OCI-LY1 (cell line): ENCODE results near the gene TCL1A.
A peak's percentile ranks its signal among the peaks of the same experiment; 100 is the strongest.

ENCODE experiments used
- H2AFZ ChIP-seq: fragments of 200-600 bp; sonication (generic), shearing (Covaris generic); 2 replicates; pipeline ENCODE4 v1.6.0; 2014; ENCODE audit warnings: antibody characterized with exemption, mild to moderate bottlenecking, low read length
- H3F3A ChIP-seq: fragments of 200-600 bp; sonication (generic), shearing (Covaris generic); 2 replicates; pipeline ENCODE4 v1.6.0; 2014; ENCODE audit warnings: mild to moderate bottlenecking, antibody characterized with exemption, low read length, moderate library complexity; ENCODE audit not compliant: insufficient read depth
- H3K27ac ChIP-seq: fragments of 200-600 bp; sonication (generic); 2 replicates; pipeline ENCODE4 v1.5.1; 2014; ENCODE audit warnings: low read length, mixed run types, mild to moderate bottlenecking, low read depth; ENCODE audit not compliant: poor library complexity, severe bottlenecking
- H3K27me3 ChIP-seq: fragments of 200-600 bp; sonication (generic); 2 replicates; pipeline ENCODE4 v1.6.0; 2014; ENCODE audit warnings: antibody characterized with exemption, mild to moderate bottlenecking, low read length, moderate library complexity; ENCODE audit not compliant: insufficient read depth
- H3K36me3 ChIP-seq: fragments of 200-600 bp; sonication (generic); 2 replicates; pipeline ENCODE4 v1.6.1; 2014; ENCODE audit warnings: mild to moderate bottlenecking, antibody characterized with exemption, low read length, moderate library complexity, mixed read lengths; ENCODE audit not compliant: insufficient read depth
- H3K4me1 ChIP-seq: fragments of 200-600 bp; sonication (generic); 2 replicates; pipeline ENCODE4 v1.5.1; 2014; ENCODE audit warnings: mild to moderate bottlenecking, low read length, moderate library complexity; ENCODE audit not compliant: insufficient read depth, severe bottlenecking
- H3K4me2 ChIP-seq: fragments of 200-600 bp; sonication (generic), shearing (Covaris generic); 2 replicates; pipeline ENCODE4 v1.6.1; 2014; ENCODE audit warnings: low read length
- H3K4me3 ChIP-seq: fragments of 200-600 bp; sonication (generic); 2 replicates; pipeline ENCODE4 v1.5.1; 2014; ENCODE audit warnings: low read length, low read depth, mild to moderate bottlenecking, mixed read lengths; ENCODE audit not compliant: poor library complexity, severe bottlenecking
- H3K79me2 ChIP-seq: fragments of 200-600 bp; shearing (Covaris generic); 2 replicates; pipeline ENCODE4 v1.6.1; 2016; ENCODE audit warnings: mixed run types, low read length, mixed read lengths; ENCODE audit not compliant: insufficient read depth
- H3K9ac ChIP-seq: fragments of 200-600 bp; sonication (generic), shearing (Covaris generic); 2 replicates; pipeline ENCODE4 v1.6.1; 2014; ENCODE audit warnings: mild to moderate bottlenecking, low read length, mixed read lengths
- H3K9me2 ChIP-seq: fragments of 200-600 bp; sonication (generic), shearing (Covaris generic); 2 replicates; pipeline ENCODE4 v1.6.1; 2014; ENCODE audit warnings: low read depth, mild to moderate bottlenecking, low read length, mixed read lengths
- H3K9me3 ChIP-seq: fragments of 200-600 bp; shearing (Covaris generic); 2 replicates; pipeline ENCODE4 v1.6.1; 2014; ENCODE audit warnings: low read length, mixed read lengths
- H4K20me1 ChIP-seq: fragments of 200-600 bp; sonication (generic), shearing (Covaris generic); 2 replicates; pipeline ENCODE4 v1.6.0; 2016; ENCODE audit warnings: mild to moderate bottlenecking, low read length; ENCODE audit not compliant: insufficient read depth
- CTCF ChIP-seq: fragments of 200-600 bp; sonication (generic), shearing (Covaris generic); IDR thresholded peaks from 2 replicates; pipeline ENCODE4 v1.5.1; 2017; ENCODE audit warnings: mild to moderate bottlenecking, antibody characterized with exemption, low read length, moderate library complexity, mixed read lengths
- EZH2 ChIP-seq: fragments of 200-600 bp; sonication (generic), shearing (Covaris generic); IDR thresholded peaks from 2 replicates; pipeline ENCODE4 v1.8.0; 2017; ENCODE audit warnings: borderline replicate concordance, mixed run types, mild to moderate bottlenecking, antibody characterized with exemption, low read length, moderate library complexity, mixed read lengths

The TCL1A gene

GRCh38 chr14:95695913-95696312, 18.0 kb downstream of the TCL1A start:
- H3K4me2 ChIP-seq: peak overlapping the region; percentile 60
- H3K27me3 ChIP-seq: no peaks in the 10 kb centered on the region
- H3K4me1 ChIP-seq: peaks cover 100% of the 10 kb centered on the region
- TF ChIP-seq EZH2 (no peak), CTCF (no peak)
- no peak overlapping the region for H2AFZ ChIP-seq
- no peaks in the 10 kb centered on the region for H4K20me1 ChIP-seq
- H3K79me2 ChIP-seq: no peaks in the 10 kb centered on the region
- H3K9ac ChIP-seq: peak overlapping the region; percentile 58
- H3K9me3 ChIP-seq: no peaks in the 10 kb centered on the region
- H3K9me2 ChIP-seq: no peaks in the 10 kb centered on the region
- no peak overlapping the region for H3K4me3 ChIP-seq
- H3K36me3 ChIP-seq: peaks cover 67% of the 10 kb centered on the region
- peaks cover 43% of the 10 kb centered on the region for H3F3A ChIP-seq
- peak overlapping the region; percentile 97 for H3K27ac ChIP-seq

GRCh38 chr14:95695051-95695450, 18.9 kb downstream of the TCL1A start:
- Histone ChIP-seq H3K9me2 (no peaks in the 10 kb centered on the region), H3K27me3 (no peaks in the 10 kb centered on the region), H3K27ac (peak overlapping the region; percentile 97), H3K4me1 (peaks cover 100% of the 10 kb centered on the region), H3K9ac (peak overlapping the region; percentile 8; the same call in 1 of the 2 replicates), H3K9me3 (no peaks in the 10 kb centered on the region), H3F3A (peaks cover 43% of the 10 kb centered on the region), H3K36me3 (peaks cover 75% of the 10 kb centered on the region), H2AFZ (no peak overlapping the region), H3K4me2 (peak overlapping the region; percentile 19; the same call in 1 of the 2 replicates), H3K4me3 (no peak overlapping the region), H4K20me1 (no peaks in the 10 kb centered on the region), H3K79me2 (0 out of 2 replicates have a peak, but pooled peaks cover 5% of the 10 kb centered on the region)
- TF ChIP-seq CTCF (no peak), EZH2 (no peak)

GRCh38 chr14:95692109-95692508, 21.8 kb downstream of the TCL1A start:
- Histone ChIP-seq H3F3A (peaks cover 27% of the 10 kb centered on the region), H3K4me3 (peak overlapping the region; percentile 81), H2AFZ (no peak overlapping the region), H3K9me2 (no peaks in the 10 kb centered on the region), H3K79me2 (peaks cover 28% of the 10 kb centered on the region), H4K20me1 (no peaks in the 10 kb centered on the region), H3K4me1 (peaks cover 89% of the 10 kb centered on the region), H3K9me3 (no peaks in the 10 kb centered on the region), H3K36me3 (peaks cover 91% of the 10 kb centered on the region), H3K27me3 (no peaks in the 10 kb centered on the region), H3K27ac (peak overlapping the region; percentile 97), H3K9ac (peak overlapping the region; percentile 87; the same call in 1 of the 2 replicates), H3K4me2 (peak overlapping the region; percentile 95)
- TF ChIP-seq CTCF (no peak), EZH2 (no peak)
